ENCODE data around the gene SNCAIP.

Gene SNCAIP

DNA sequence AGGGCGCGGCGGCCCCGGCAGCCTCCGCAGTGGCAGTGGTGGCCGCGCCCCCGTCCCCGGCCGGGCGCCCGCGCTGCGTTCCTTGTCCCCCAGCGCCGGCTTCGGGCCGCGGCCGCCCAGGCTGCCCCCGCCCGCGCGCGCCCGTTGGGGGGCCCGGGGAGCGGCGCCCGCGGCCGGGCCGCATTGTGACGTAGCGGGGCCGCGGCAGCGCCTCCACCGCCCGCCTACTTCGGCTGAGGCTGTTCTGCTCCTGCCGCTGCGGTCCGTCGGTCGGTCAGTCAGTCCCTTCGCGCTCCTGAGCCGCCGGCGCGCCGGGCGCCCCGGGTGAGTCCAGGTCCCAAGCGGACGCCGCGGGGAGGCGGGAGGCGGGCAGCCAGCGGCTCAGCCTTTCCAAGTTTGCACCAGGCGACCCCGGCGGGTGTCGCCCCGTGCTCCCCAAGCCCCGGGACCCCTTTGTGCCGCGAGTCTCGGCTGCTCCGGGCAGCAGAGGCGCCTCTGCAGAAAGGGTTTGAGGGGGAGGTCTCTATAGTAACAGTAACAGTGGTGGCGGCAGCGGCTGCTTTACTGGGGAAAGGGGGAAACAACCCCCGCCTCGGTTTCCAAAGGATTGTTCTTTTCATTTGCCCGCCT lies at the start of gene SNCAIP:
Gene SNCAIP (plus strand): TSS at position 277 of the 630 bp plus-strand sequence. CDS start 78,898 bp downstream, outside the sequence.
- DNase-seq, result no peak

- no peak for DNase-seq
Measured at GRCh38 chr5:122263352-122264030, 48.5 kb upstream of the SNCAIP start.

- no peak for DNase-seq
Measured at GRCh38 chr5:122264610-122265009, 47.4 kb upstream of the SNCAIP start.

- no peak for DNase-seq
Measured at GRCh38 chr5:122267185-122267584, 44.9 kb upstream of the SNCAIP start.

DNA sequence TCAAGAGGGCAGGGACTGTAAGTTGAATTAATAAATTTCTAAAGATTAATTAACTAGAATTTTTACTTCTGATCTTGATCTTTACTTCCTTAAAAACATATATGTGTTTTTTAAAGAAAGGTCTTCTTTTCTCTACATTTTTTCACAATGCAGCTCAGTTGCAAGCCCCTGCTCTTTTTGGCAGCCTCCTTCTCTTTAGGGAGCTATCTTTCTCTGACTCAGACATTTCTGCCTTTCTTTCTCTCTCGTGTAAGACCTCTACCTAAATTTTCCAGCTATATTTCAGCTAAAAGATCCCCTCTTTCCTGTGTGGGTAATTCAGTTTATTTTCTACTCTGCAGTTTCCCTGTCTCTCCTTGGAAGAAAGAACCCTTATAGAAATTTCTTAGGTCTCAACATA lies 38.3 kb upstream of the SNCAIP start:
- DNase-seq, result no peak

GRCh38 chr5:122283592-122283991 lies 28.4 kb upstream of the SNCAIP start:
- no peak for DNase-seq

DNA sequence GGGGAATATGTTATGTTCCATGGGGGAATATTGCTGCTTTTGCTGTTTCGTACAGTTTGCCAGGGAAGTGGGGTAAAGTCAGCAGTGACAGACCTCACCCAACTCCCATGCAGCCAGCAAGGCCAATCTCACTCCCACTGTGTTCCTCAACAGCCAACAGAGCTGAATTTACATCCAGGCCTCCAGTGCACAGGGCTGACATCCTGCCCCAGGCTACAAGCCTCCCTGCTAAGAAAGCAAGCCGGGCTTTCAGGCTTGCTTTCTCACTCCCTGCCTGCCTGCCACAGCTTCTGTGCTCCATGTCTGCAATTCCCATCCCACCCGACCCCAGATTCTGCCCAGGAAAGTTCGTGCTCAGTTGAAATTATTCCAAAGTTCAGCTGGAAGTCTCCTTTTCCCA lies 25.5 kb upstream of the SNCAIP start:
- no peak for DNase-seq

DNA sequence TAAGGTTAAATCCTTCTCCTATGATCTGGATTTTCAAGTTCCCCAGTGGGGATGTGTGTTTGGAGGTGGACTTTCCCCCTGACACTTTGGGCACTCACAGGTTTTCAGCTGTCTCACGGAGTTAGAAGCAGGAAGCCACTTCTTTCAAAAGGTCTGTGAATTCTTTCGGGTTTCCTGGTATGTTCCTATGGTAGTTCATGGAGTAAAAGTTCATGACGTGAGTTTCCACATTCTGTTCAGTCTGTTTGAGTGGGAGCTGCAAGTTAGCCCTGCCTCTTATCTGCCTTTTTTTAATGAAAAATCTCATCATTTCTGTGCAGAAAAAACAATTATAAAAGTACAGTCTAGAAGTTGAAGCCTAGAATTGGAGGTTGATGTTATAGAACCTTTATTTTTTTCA lies 24.9 kb upstream of the SNCAIP start:
- no peak for DNase-seq

- DNase-seq, result no peak
Measured at GRCh38 chr5:122291000-122291901, 20.8 kb upstream of the SNCAIP start.

- no peak for DNase-seq
Measured at GRCh38 chr5:122292332-122292731, 19.7 kb upstream of the SNCAIP start.

- DNase-seq, result no peak
Measured at GRCh38 chr5:122295138-122295537, 16.9 kb upstream of the SNCAIP start.

- no peak for DNase-seq
Measured at GRCh38 chr5:122296871-122297270, 15.2 kb upstream of the SNCAIP start.

- no peak for DNase-seq
Measured at GRCh38 chr5:122297587-122298298, 14.3 kb upstream of the SNCAIP start.

- DNase-seq, result no peak
Measured at GRCh38 chr5:122300374-122300773, 11.7 kb upstream of the SNCAIP start.

- DNase-seq, result no peak
Measured at GRCh38 chr5:122301016-122301415, 11.0 kb upstream of the SNCAIP start.

- no peak for DNase-seq
Measured at GRCh38 chr5:122304471-122305215, 7.4 kb upstream of the SNCAIP start.

DNA sequence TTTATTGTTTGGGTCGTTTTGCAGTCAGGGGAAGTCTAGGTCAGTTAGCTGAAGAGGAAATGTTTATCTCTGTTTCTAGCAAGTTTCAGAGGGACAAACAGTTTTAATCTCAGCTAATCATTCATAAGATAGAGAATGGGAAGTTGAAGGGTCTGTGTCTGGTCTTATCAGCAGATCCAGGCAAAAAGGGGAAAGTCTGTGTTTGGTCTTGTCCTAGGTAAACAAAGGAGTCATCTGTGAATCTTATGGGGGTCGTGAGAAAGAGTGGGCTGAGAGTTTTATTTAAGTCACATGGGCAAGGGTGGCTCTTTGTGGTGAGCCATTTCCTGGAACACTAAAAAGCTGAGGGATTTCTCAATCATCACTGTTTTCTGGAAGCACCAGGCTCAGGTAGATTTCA lies 5.6 kb upstream of the SNCAIP start:
- no peak for DNase-seq

GRCh38 chr5:122310889-122311288 lies 1.1 kb upstream of the SNCAIP start:
- DNase-seq, result no peak

GRCh38 chr5:122311497-122311960 lies 508 bp upstream of the SNCAIP start:
- DNase-seq, result no peak

GRCh38 chr5:122312591-122313406 lies 762 bp downstream of the SNCAIP start:
- no peak for DNase-seq

DNA sequence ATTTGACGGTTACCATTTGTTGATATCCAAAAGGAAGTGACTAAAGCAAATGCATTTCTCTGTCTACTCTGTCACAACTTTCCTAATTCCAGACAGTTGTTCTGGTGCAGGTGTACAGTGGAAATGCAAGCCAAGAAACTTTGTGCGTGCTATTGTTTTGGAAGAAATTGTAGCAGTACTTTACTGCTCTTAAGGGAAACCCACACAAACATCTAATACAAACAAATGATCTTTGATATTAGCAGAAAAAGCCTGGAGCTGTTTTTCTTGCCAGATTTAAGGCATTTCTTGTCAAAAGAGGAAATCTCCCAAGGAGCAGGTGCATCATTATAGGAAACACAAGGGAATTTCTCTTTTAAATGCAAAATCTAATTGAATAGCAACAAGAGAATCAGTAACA lies 2.0 kb downstream of the SNCAIP start:
- no peak for DNase-seq

Measured in GDM1 (cell line).